Right cardiac atrium (tissue), 5 donors: ENCODE results near the gene USP48. TPM values are rescaled to one million over a fixed set of nuclear protein-coding genes. Genes with fewer than 3 reads are reported as not detected.

Experiments
- ATAC-seq, 2 donors: fragments of 200-7000 bp; cut with Tn5 transposase; one replicate each; pipeline versions ENCODE4 v1.8.0 to v1.9.1; 2020; ENCODE audit warnings: moderate library complexity in 2 of 2, mild to moderate bottlenecking in 1 of 2
- DNase-seq, 3 donors: peaks; one replicate each; pipeline ENCODE4 v3.0.0-alpha.2; 2020
- H3K27ac ChIP-seq: one replicate; pipeline ENCODE4 v1.5.1; 2013; ENCODE audit warnings: mild to moderate bottlenecking, low read length, control low read depth, moderate library complexity
- H3K27me3 ChIP-seq: one replicate; pipeline ENCODE4 v1.6.1; 2013; ENCODE audit not compliant: control insufficient read depth, insufficient read depth
- H3K4me1 ChIP-seq: one replicate; pipeline ENCODE4 v1.6.1; 2013; ENCODE audit warnings: low read length; ENCODE audit not compliant: control insufficient read depth, insufficient read depth
- H3K4me3 ChIP-seq: one replicate; pipeline ENCODE4 v1.5.1; 2013; ENCODE audit warnings: low read length, control low read depth
- H3K9me3 ChIP-seq: one replicate; pipeline ENCODE4 v1.6.1; 2013; ENCODE audit warnings: low read length; ENCODE audit not compliant: control insufficient read depth
- WGBS: extraction: QIAGEN DNeasy Blood & Tissue Kit; methylation state at CpG from one replicate; pipeline ENCODE4 v1.1.7; 2013; 5-methylcytosine and 5-hydroxymethylcytosine counted together
- intact Hi-C, 4 donors: fragments of 100-400 bp; cut with DNase I; formaldehyde crosslinking; loops; one replicate each; pipeline versions ENCODE4 v1.11.0 to v1.14.0; 2022 to 2023
- polyA plus RNA-seq: library from polyadenylated mRNA; stranded (reverse); fragments of 200-250 nt; gene quantifications from one replicate; pipeline ENCODE4 v1.2.3, GENCODE V29; 2013
- total RNA-seq, 4 donors: library from RNA; stranded (reverse); fragmentation: NEBNext Ultra II Directional; extraction: Animal tissue kit (Norgen Biotek cat#: 25700); gene quantifications; one replicate each; pipeline ENCODE4 v1.2.1, GENCODE V29; 2021
- donor health status: healthy with polysubstance abuse.
- donor health status: DM: no; HTN: yes; CAD: no.
- donor health status: DM: no; HTN: no; CAD: no.
- donor health status: DM: no; HTN: yes; CAD: no; lungs with severe emphysema.
- donor health status: DM: yes; HTN: yes; CAD: no.

USP48 gene
- total and polyA plus RNA-seq, 5 donors = 19.9 to 49.4 (median 45.7) TPM

DNA sequence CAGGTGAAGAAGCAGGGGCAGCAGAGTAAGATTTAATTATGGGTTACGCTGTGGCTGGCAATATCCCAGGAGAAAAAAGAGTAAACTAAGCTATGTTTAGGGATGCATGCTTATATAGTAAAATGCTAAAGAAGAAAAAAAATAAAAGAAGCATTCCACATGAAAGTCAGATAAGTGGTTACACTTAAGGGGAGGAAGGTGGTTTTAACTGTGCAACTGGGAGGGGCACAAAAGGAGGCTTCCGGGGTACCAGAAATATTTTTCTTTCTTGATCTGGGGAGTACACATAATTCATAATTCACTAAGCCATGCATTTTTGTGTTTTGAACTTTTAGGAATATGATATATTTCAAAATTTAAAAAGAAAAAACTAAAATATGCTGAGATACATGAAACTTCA lies 39.5 kb downstream of the USP48 start:
- DNase-seq (no peak), ATAC-seq (no peak)
- WGBS = 98% methylated on average over 2 of the region's 2 CpGs
- intact Hi-C loops = no loop called here
- H3K27me3 ChIP-seq = no peaks in the 10 kb centered on the region
- no peaks in the 10 kb centered on the region for H3K4me1 ChIP-seq
- no peak overlapping the region for H3K27ac ChIP-seq
- H3K4me3 ChIP-seq = no peak overlapping the region
- no peaks in the 10 kb centered on the region for H3K9me3 ChIP-seq

DNA sequence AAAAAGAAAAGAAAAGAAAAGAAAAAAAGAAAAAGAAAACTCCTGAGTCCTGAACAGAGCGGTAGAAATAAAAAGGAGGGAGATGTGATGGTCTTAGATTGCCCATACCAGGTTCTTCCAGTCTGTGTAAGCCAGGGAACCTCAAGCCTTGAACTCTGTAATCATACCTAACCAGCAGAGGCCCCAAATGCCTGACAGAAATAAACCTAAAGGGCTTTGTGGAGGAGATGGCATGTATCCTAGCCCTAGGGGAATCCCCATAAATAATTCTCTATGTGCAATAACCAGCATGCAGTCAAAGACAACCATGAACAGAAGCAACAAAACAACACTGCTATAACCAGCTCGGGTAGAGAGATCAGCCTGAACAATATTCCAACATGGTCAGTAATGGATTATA lies 40.4 kb downstream of the USP48 start:
- ATAC-seq (no peak), DNase-seq (no peak)
- intact Hi-C loops = no loop called here
- 92% methylated on average over 2 of the region's 2 CpGs for WGBS
- Histone ChIP-seq H3K4me3 (no peak overlapping the region), H3K9me3 (no peaks in the 10 kb centered on the region), H3K27ac (no peak overlapping the region), H3K4me1 (no peaks in the 10 kb centered on the region), H3K27me3 (no peaks in the 10 kb centered on the region)

GRCh38 chr1:21741206-21741605 lies 41.7 kb downstream of the USP48 start:
- 94% methylated on average over 2 of the region's 2 CpGs for WGBS
- Histone ChIP-seq H3K27me3 (no peaks in the 10 kb centered on the region), H3K4me3 (no peak overlapping the region), H3K4me1 (no peaks in the 10 kb centered on the region), H3K9me3 (no peaks in the 10 kb centered on the region), H3K27ac (no peak overlapping the region)
- DNase-seq = no peak
- ATAC-seq = no peak
- intact Hi-C loops = no loop called here

DNA sequence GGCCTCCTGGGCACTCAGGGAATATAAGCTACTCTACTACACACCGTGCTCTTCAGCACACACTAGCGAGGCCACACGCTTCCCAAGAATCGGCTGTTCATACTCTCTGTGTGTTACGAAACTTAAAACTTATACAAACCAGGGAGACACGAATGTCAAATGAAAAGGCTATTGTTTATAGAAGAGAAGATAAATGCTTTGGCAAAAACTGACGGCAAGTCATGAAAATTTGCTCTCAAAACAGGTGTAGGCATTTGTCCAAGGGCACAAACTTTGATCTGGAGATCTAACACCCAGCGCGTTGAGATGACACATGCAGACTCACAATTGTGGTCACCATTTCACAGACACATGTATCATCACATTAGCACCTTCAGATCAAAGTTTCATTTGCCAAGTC lies 46.1 kb downstream of the USP48 start:
- no peak for DNase-seq
- Histone ChIP-seq H3K4me3 (no peak overlapping the region), H3K9me3 (no peaks in the 10 kb centered on the region), H3K4me1 (no peaks in the 10 kb centered on the region), H3K27ac (no peak overlapping the region), H3K27me3 (no peaks in the 10 kb centered on the region)
- intact Hi-C loops = no loop called here
- WGBS = 87% methylated on average over 9 of the region's 9 CpGs
- no peak for ATAC-seq

DNA sequence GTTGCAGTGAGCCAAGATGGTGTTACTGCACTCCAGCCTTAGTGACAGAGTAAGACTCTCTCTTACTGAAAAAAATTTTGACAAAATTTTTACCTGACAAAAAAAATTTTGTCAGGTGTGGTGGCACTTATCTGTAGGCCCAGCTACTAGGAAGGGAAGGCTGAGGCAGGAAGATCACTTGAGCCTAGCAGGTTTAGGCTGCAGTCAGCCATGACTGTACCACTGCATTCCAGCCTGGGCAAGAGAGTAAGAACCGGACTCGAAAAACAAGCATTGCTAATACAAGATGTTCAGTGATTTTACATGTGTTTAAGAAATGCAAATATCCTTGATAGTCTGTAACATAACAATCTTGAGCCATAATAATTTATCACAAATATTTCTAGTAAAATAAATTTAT lies 46.9 kb downstream of the USP48 start:
- H3K27ac ChIP-seq = no peak overlapping the region
- intact Hi-C loops = no loop called here
- no peak overlapping the region for H3K4me3 ChIP-seq
- H3K27me3 ChIP-seq = no peaks in the 10 kb centered on the region
- 92% methylated on average over 2 of the region's 2 CpGs for WGBS
- H3K9me3 ChIP-seq = no peaks in the 10 kb centered on the region
- H3K4me1 ChIP-seq = no peaks in the 10 kb centered on the region
- ATAC-seq = no peak
- no peak for DNase-seq

DNA sequence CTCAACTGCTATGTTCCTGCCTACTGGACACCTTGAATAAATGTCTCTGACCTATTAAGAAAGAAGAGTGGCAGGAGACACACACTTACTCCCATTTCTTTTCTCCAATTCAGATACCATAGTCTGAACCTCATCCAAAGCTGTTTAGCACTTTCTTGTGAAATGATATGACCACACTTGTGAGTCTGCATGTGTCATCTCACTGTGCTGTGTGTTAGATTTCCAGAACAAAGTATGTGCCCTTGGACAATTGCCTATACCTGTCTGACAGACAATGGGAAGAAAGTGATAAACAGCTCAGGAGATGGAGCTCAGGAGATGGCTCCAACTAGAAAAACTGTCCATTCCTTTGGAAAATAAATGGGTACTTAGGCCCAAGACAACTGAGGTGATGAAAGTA lies 48.4 kb downstream of the USP48 start:
- no peaks in the 10 kb centered on the region for H3K27me3 ChIP-seq
- no peaks in the 10 kb centered on the region for H3K9me3 ChIP-seq
- ATAC-seq (no peak), DNase-seq (no peak)
- H3K4me3 ChIP-seq = no peak overlapping the region
- intact Hi-C loops = no loop called here
- no peaks in the 10 kb centered on the region for H3K4me1 ChIP-seq
- no peak overlapping the region for H3K27ac ChIP-seq

GRCh38 chr1:21732664-21733063 lies 50.3 kb downstream of the USP48 start:
- ATAC-seq (no peak), DNase-seq (no peak)
- no peaks in the 10 kb centered on the region for H3K4me1 ChIP-seq
- H3K27me3 ChIP-seq = no peaks in the 10 kb centered on the region
- no peak overlapping the region for H3K4me3 ChIP-seq
- H3K9me3 ChIP-seq = no peaks in the 10 kb centered on the region
- intact Hi-C loops = no loop called here
- WGBS = 0% methylated on average over 1 of the region's 1 CpG
- no peak overlapping the region for H3K27ac ChIP-seq

DNA sequence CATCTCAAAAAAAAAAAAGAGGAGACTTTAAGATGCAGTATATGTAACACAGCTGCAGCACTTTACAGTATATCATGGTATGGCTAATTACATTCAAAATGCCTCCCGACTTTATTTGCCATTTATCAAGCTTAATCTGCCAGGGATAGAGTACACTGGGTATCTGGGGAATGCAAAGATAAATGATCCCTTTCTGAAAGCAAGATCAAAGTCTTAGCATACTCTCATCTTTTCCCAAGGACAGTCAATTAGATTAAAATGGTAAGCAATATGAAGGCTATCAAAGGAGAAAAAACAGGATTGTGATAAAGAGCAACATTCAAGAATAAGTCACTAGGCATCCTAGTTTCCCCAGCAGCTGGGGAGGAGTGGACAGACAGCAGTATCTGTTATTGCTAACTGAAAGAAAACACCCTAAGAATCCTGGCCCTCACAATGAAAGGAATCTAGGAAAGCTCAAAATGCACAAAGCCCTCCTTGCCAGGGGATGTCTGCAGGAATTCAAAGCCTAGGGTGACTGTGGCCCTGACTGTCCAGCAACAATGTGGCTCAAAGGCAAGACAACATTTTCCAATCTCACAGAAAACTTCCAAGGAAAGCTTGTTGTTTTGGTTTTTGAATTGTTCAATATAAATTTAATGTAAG lies 57.1 kb downstream of the USP48 start:
- Histone ChIP-seq H3K9me3 (no peaks in the 10 kb centered on the region), H3K4me3 (no peak overlapping the region), H3K27ac (no peak overlapping the region), H3K27me3 (no peaks in the 10 kb centered on the region), H3K4me1 (no peaks in the 10 kb centered on the region)
- 50% methylated on average over 1 of the region's 1 CpG for WGBS
- DNase-seq (no peak), ATAC-seq (no peak)
- intact Hi-C loops = no loop called here

GRCh38 chr1:21724570-21724969 lies 58.4 kb downstream of the USP48 start:
- Histone ChIP-seq H3K27me3 (no peaks in the 10 kb centered on the region), H3K4me3 (no peak overlapping the region), H3K9me3 (no peaks in the 10 kb centered on the region), H3K4me1 (no peaks in the 10 kb centered on the region), H3K27ac (no peak overlapping the region)
- DNase-seq (no peak), ATAC-seq (no peak)
- intact Hi-C loops = no loop called here
- WGBS = 93% methylated on average over 3 of the region's 3 CpGs

- ATAC-seq (no peak), DNase-seq (no peak)
- H3K9me3 ChIP-seq = no peaks in the 10 kb centered on the region
- WGBS = 85% methylated on average over 4 of the region's 4 CpGs
- no peak overlapping the region for H3K27ac ChIP-seq
- intact Hi-C loops = no loop called here
- no peaks in the 10 kb centered on the region for H3K4me1 ChIP-seq
- no peak overlapping the region for H3K4me3 ChIP-seq
- no peaks in the 10 kb centered on the region for H3K27me3 ChIP-seq
Measured at GRCh38 chr1:21724098-21724497, 58.9 kb downstream of the USP48 start.

- intact Hi-C loops = no loop called here
- ATAC-seq (no peak), DNase-seq (no peak)
- no peaks in the 10 kb centered on the region for H3K4me1 ChIP-seq
- 69% methylated on average over 7 of the region's 7 CpGs for WGBS
- no peak overlapping the region for H3K4me3 ChIP-seq
- no peak overlapping the region for H3K27ac ChIP-seq
- no peaks in the 10 kb centered on the region for H3K9me3 ChIP-seq
- no peaks in the 10 kb centered on the region for H3K27me3 ChIP-seq
Measured at GRCh38 chr1:21721295-21721985, 61.5 kb downstream of the USP48 start.

GRCh38 chr1:21716169-21716568 lies 66.8 kb downstream of the USP48 start:
- H3K4me3 ChIP-seq = no peak overlapping the region
- H3K27me3 ChIP-seq = no peaks in the 10 kb centered on the region
- H3K4me1 ChIP-seq = no peaks in the 10 kb centered on the region
- no peak for ATAC-seq
- no peaks in the 10 kb centered on the region for H3K9me3 ChIP-seq
- intact Hi-C loops = no loop called here
- WGBS = 74% methylated on average over 2 of the region's 2 CpGs
- DNase-seq = no peak
- no peak overlapping the region for H3K27ac ChIP-seq
